Measurements from ENCODE around the gene CIITA. TPM values are rescaled to one million over a fixed set of nuclear protein-coding genes. Genes with fewer than 3 reads are reported as not detected.
A peak's percentile ranks its signal among the peaks of the same experiment; 100 is the strongest.
"Not testable (repeated sequence)": the region's sequence is repeated elsewhere in the genome, so short reads cannot be mapped to it uniquely, and the experiment has no call there.

CIITA gene
- total RNA-seq, 1 donor from 2014 or later, result 0.04 TPM

GRCh38 chr16:10964039-10964890 lies 87.3 kb downstream of the CIITA start:
- peak; percentile 97 for TF ChIP-seq CTCF (IDR thresholded peaks at IDR 0.05; ENCODE audit: insufficient read depth, low read length, poor library complexity, severe bottlenecking)
- Histone ChIP-seq H3K4me3 (ENCODE audit: low read depth, low read length) (no peak overlapping the region), H3K27me3 (ENCODE audit: control insufficient read depth, insufficient read depth, low read length) (no peaks in the 10 kb centered on the region), H3K36me3 (ENCODE audit: control insufficient read depth, insufficient read depth, low read length) (peaks cover 3% of the 10 kb centered on the region)
- DNase-seq (ENCODE audit: low read depth), result no peak

DNA sequence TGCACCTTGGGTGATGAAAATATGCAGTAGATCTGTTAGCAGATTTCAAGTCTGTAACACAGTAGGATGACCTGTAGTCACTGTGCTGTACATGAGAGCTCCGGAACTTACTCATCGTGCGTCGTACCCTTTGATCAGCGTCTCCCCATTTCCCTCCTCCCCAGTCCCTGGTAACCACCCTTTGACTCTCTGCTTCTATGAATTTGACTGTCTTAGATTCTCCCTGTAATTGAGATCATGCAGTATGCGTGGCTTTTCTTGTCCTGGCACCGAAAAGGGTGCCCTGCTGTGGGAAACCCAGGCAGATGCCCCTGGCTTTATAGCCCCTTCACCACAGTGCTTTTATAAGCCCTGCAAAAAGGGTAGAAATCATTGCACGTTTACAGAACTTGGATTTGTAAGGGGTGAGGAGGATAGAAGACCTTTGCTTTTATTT lies 87.9 kb downstream of the CIITA start:
- no peak for TF ChIP-seq CTCF (IDR thresholded peaks at IDR 0.05; ENCODE audit: insufficient read depth, low read length, poor library complexity, severe bottlenecking)
- no peak for DNase-seq (ENCODE audit: low read depth)
- no peaks in the 10 kb centered on the region for H3K27me3 ChIP-seq (ENCODE audit: control insufficient read depth, insufficient read depth, low read length)
- H3K36me3 ChIP-seq (ENCODE audit: control insufficient read depth, insufficient read depth, low read length), result peaks cover 3% of the 10 kb centered on the region
- H3K4me3 ChIP-seq (ENCODE audit: low read depth, low read length), result no peak overlapping the region

DNA sequence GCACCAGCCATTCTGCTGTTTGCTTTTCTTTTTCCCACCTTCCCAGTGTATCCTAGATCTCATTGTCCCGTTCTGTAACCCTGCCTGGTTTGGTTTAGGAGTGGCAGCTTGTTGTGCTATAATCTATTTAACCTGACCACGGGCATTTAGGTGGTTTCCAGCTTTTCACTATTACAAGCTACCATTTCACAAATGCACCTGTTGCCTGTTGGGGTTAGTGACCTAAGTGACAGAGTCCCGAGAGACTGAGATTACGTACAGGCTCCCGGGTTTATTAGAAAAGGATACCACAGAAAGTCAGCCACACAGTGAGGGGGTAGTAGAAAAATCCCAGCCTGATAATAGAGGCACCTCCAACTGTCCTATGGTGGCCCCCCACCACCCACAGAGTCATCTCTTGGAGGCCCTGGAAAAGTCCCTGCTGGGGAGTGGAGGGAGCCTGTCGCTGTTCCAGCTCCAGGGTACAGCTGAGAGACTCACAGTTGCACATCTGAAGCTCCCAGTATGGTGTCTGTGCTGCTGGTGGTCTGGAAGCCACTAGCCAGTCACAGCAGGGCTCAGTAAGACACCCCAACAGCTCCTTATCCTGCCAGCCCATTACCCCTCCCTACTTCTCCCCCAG lies 88.5 kb downstream of the CIITA start:
- no peak for TF ChIP-seq CTCF (IDR thresholded peaks at IDR 0.05; ENCODE audit: insufficient read depth, low read length, poor library complexity, severe bottlenecking)

DNA sequence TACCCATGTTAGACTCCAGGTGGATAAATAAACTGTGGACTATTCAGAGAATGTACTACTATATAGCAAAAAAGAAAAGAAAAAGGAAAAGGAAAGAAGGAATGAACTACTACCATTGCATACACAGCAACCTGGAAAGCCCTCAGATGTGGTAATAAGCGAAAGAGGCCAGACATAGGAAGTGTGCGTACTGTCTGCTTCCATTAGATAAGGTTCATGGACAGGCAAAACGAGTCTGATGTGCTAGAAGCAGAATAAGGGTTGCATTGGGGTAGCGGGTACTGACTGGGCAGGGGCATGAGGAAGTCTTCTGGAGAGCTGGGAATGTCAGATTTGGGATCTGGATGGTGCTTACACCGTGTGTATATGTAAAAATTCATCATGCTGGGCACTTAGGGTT lies 89.1 kb downstream of the CIITA start:
- H3K4me3 ChIP-seq (ENCODE audit: low read depth, low read length), result no peak overlapping the region
- H3K36me3 ChIP-seq (ENCODE audit: control insufficient read depth, insufficient read depth, low read length), result peaks cover 4% of the 10 kb centered on the region
- DNase-seq (ENCODE audit: low read depth), result no peak
- no peaks in the 10 kb centered on the region for H3K27me3 ChIP-seq (ENCODE audit: control insufficient read depth, insufficient read depth, low read length)
- no peak for TF ChIP-seq CTCF (IDR thresholded peaks at IDR 0.05; ENCODE audit: insufficient read depth, low read length, poor library complexity, severe bottlenecking)

More for the DNA sequence above, 88.5 kb downstream of the CIITA start:
- no peaks in the 10 kb centered on the region for H3K27me3 ChIP-seq (ENCODE audit: control insufficient read depth, insufficient read depth, low read length)
- H3K4me3 ChIP-seq (ENCODE audit: low read depth, low read length), result no peak overlapping the region
- no peak for DNase-seq (ENCODE audit: low read depth)
- H3K36me3 ChIP-seq (ENCODE audit: control insufficient read depth, insufficient read depth, low read length), result peaks cover 3% of the 10 kb centered on the region

GRCh38 chr16:10966559-10966958 lies 89.6 kb downstream of the CIITA start:
- not testable (repeated sequence) for H3K36me3 ChIP-seq (ENCODE audit: control insufficient read depth, insufficient read depth, low read length)

DNA sequence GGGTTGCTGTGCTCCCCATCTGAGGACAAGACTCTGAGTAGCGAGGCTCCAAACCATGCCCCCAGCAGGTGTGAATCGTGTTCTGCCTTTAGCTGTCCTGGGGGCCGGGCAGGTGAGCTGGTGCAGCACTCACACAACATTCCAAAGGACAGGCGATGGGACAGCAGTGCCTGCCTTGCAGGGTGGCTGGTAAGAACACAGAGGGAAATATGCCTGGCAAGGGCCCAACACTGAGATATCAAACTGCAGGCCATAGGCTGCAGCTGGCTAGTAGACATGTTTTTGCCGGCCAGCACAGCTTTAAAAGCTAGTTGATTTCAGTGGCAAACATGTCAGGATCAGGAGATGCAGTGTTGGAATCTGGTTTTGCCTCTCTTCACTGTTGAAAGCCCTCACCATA lies 91.0 kb downstream of the CIITA start:
- DNase-seq (ENCODE audit: low read depth), result no peak
- TF ChIP-seq CTCF (IDR thresholded peaks at IDR 0.05; ENCODE audit: insufficient read depth, low read length, poor library complexity, severe bottlenecking), result no peak
- no peak overlapping the region for H3K4me3 ChIP-seq (ENCODE audit: low read depth, low read length)
- H3K36me3 ChIP-seq (ENCODE audit: control insufficient read depth, insufficient read depth, low read length), result peaks cover 3% of the 10 kb centered on the region
- H3K27me3 ChIP-seq (ENCODE audit: control insufficient read depth, insufficient read depth, low read length), result no peaks in the 10 kb centered on the region

More at GRCh38 chr16:10966559-10966958, 89.6 kb downstream of the CIITA start:
- not testable (repeated sequence) for H3K27me3 ChIP-seq (ENCODE audit: control insufficient read depth, insufficient read depth, low read length); H3K4me3 ChIP-seq (ENCODE audit: low read depth, low read length); DNase-seq (ENCODE audit: low read depth)

Measured in kidney epithelial cell (primary cell).